Measurements from ENCODE around the gene TCP10L. TPM values are rescaled to one million over a fixed set of nuclear protein-coding genes. Genes with fewer than 3 reads are reported as not detected.

The TCP10L gene
- total RNA-seq, 1 donor from 2014 or later: not detected

DNA sequence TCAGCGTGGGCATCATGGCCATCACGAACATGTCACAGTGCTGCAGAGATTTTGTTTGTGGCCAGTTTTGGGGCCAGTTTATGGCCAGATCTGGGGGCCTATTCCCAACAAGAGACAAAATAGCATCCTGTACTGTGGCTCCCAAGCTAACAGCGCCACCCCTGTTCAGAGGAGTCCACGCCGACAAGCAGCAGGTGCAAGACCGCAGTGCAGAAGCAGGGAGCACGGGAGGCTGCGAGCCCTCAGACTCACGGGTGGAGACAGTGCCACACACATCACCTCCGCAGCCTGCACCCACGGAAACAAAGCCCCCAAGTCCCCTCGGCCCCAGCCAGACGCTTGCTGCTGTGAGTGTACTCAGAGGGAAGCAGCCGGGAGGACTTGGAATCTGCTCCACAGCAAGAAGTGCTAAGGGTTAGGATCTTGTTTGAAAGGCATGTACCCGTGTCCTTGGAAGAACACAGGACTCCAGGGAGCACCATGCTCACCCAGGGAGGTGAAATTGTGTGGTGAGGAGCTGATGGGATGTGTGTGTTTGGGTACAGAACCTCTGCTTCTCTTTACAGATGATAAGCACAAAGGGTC, 7.1 kb downstream of the TCP10L start:
- intact Hi-C loops (cut with DNase I): no loop called here
- no peak overlapping the region for H3K27ac ChIP-seq
- no peaks in the 10 kb centered on the region for H3K27me3 ChIP-seq
- DNase-seq (ENCODE audit: extremely low spot score in 2 of 2): no peak
- H3K4me3 ChIP-seq: no peak overlapping the region
- no peaks in the 10 kb centered on the region for H3K36me3 ChIP-seq
- H3K4me1 ChIP-seq: no peaks in the 10 kb centered on the region
- H3K9me3 ChIP-seq: no peaks in the 10 kb centered on the region
- TF ChIP-seq POLR2AphosphoS5 (IDR thresholded peaks at IDR 0.05; ENCODE audit: insufficient read depth in 1 of 2, low read depth in 1 of 2): no peak
- TF ChIP-seq, protein P1, sequence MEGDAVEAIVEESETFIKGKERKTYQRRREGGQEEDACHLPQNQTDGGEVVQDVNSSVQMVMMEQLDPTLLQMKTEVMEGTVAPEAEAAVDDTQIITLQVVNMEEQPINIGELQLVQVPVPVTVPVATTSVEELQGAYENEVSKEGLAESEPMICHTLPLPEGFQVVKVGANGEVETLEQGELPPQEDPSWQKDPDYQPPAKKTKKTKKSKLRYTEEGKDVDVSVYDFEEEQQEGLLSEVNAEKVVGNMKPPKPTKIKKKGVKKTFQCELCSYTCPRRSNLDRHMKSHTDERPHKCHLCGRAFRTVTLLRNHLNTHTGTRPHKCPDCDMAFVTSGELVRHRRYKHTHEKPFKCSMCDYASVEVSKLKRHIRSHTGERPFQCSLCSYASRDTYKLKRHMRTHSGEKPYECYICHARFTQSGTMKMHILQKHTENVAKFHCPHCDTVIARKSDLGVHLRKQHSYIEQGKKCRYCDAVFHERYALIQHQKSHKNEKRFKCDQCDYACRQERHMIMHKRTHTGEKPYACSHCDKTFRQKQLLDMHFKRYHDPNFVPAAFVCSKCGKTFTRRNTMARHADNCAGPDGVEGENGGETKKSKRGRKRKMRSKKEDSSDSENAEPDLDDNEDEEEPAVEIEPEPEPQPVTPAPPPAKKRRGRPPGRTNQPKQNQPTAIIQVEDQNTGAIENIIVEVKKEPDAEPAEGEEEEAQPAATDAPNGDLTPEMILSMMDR (IDR thresholded peaks at IDR 0.05): no peak
- no peak for TF ChIP-seq POLR2A (IDR thresholded peaks at IDR 0.05)

- DNase-seq (ENCODE audit: extremely low spot score in 2 of 2): no peak
- H3K9me3 ChIP-seq: no peaks in the 10 kb centered on the region
- TF ChIP-seq POLR2AphosphoS5 (IDR thresholded peaks at IDR 0.05; ENCODE audit: insufficient read depth in 1 of 2, low read depth in 1 of 2): no peak
- TF ChIP-seq POLR2A (IDR thresholded peaks at IDR 0.05): no peak
These were observed 9.3 kb downstream of the TCP10L start for GRCh38 chr21:32576011-32576410.

GRCh38 chr21:32574946-32575925, 10.1 kb downstream of the TCP10L start:
- no peak for TF ChIP-seq POLR2A (IDR thresholded peaks at IDR 0.05)
- no peak for TF ChIP-seq POLR2AphosphoS5 (IDR thresholded peaks at IDR 0.05; ENCODE audit: insufficient read depth in 1 of 2, low read depth in 1 of 2)
- TF ChIP-seq, protein P1 (IDR thresholded peaks at IDR 0.05): no peak
- H3K27me3 ChIP-seq: no peaks in the 10 kb centered on the region
- no peak overlapping the region for H3K4me3 ChIP-seq
- H3K27ac ChIP-seq: no peak overlapping the region
- DNase-seq (ENCODE audit: extremely low spot score in 2 of 2): no peak
- no peaks in the 10 kb centered on the region for H3K4me1 ChIP-seq
- H3K36me3 ChIP-seq: no peaks in the 10 kb centered on the region
- no peaks in the 10 kb centered on the region for H3K9me3 ChIP-seq
- intact Hi-C loops (cut with DNase I): no loop called here

More at GRCh38 chr21:32576011-32576410, 9.3 kb downstream of the TCP10L start:
- Histone ChIP-seq H3K27me3 (no peaks in the 10 kb centered on the region), H3K4me3 (no peak overlapping the region), H3K27ac (no peak overlapping the region), H3K36me3 (no peaks in the 10 kb centered on the region), H3K4me1 (no peaks in the 10 kb centered on the region)
- intact Hi-C loops (cut with DNase I): no loop called here

GRCh38 chr21:32572574-32573420, 12.5 kb downstream of the TCP10L start:
- Histone ChIP-seq H3K27ac (no peak overlapping the region), H3K4me1 (peaks cover 5% of the 10 kb centered on the region), H3K4me3 (no peak overlapping the region), H3K9me3 (no peaks in the 10 kb centered on the region), H3K27me3 (no peaks in the 10 kb centered on the region), H3K36me3 (no peaks in the 10 kb centered on the region)
- no peak for DNase-seq (ENCODE audit: extremely low spot score in 2 of 2)
- intact Hi-C loops (cut with DNase I): no loop called here
- TF ChIP-seq, protein P1 (IDR thresholded peaks at IDR 0.05): no peak
- TF ChIP-seq POLR2A (IDR thresholded peaks at IDR 0.05) (no peak), POLR2AphosphoS5 (IDR thresholded peaks at IDR 0.05; ENCODE audit: insufficient read depth in 1 of 2, low read depth in 1 of 2) (no peak)

GRCh38 chr21:32570456-32570855, 14.9 kb downstream of the TCP10L start:
- H3K36me3 ChIP-seq: no peaks in the 10 kb centered on the region
- no peak for DNase-seq (ENCODE audit: extremely low spot score in 2 of 2)
- H3K27ac ChIP-seq: peak overlapping the region; percentile 88
- H3K4me1 ChIP-seq: peaks cover 5% of the 10 kb centered on the region
- TF ChIP-seq POLR2A (IDR thresholded peaks at IDR 0.05) (no peak), POLR2AphosphoS5 (IDR thresholded peaks at IDR 0.05; ENCODE audit: insufficient read depth in 1 of 2, low read depth in 1 of 2) (no peak)
- TF ChIP-seq, protein P1 (IDR thresholded peaks at IDR 0.05): no peak
- no peaks in the 10 kb centered on the region for H3K27me3 ChIP-seq
- intact Hi-C loops (cut with DNase I): no loop called here
- H3K4me3 ChIP-seq: no peak overlapping the region
- no peaks in the 10 kb centered on the region for H3K9me3 ChIP-seq
